ENCODE data around the gene SIPA1L3.

SIPA1L3 gene

DNA sequence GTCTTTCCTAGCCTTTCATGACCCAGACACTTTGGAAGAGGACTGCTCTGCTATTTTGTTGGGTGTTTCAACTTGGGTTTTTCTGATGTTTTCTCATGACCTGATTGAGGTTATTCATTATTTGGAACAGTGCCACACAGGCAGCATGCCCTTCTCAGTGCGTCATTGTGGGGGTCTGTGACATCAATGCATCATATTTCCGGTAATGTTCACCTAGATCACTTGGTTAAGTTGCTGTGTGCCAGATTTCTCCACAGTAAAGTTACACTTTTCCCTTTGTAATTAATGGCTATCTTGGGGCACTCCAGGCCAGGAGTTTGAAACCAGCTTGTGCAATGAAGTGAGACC is 124.4 kb downstream of the SIPA1L3 start:
- Histone ChIP-seq H3K36me3 (ENCODE audit: insufficient read depth, low read length) (peaks cover 30% of the 10 kb centered on the region), H3K79me2 (ENCODE audit: insufficient read depth, low read length) (0 out of 2 replicates have a peak, but pooled peaks cover 8% of the 10 kb centered on the region), H3K4me1 (ENCODE audit: insufficient read depth, low read length, severe bottlenecking) (peaks cover 59% of the 10 kb centered on the region), H3K9me2 (ENCODE audit: low read depth, low read length) (no peaks in the 10 kb centered on the region), H3K4me3 (ENCODE audit: low read depth, low read length, poor library complexity, severe bottlenecking) (no peak overlapping the region), H3K27me3 (ENCODE audit: insufficient read depth, low read length) (no peaks in the 10 kb centered on the region), H3K27ac (ENCODE audit: low read depth, low read length, poor library complexity, severe bottlenecking) (peak overlapping the region; percentile 97), H2AFZ (ENCODE audit: low read length) (no peak overlapping the region), H3K9me3 (ENCODE audit: low read length) (no peaks in the 10 kb centered on the region; the same call in 1 of the 2 replicates), H3K9ac (ENCODE audit: low read length) (no peak overlapping the region), H4K20me1 (ENCODE audit: insufficient read depth, low read length) (no peaks in the 10 kb centered on the region), H3F3A (ENCODE audit: insufficient read depth, low read length) (peaks cover 7% of the 10 kb centered on the region), H3K4me2 (ENCODE audit: low read length) (no peak overlapping the region)
- no peak for TF ChIP-seq EZH2 (IDR thresholded peaks at IDR 0.05; ENCODE audit: borderline replicate concordance, low read length)
- TF ChIP-seq, protein P1, sequence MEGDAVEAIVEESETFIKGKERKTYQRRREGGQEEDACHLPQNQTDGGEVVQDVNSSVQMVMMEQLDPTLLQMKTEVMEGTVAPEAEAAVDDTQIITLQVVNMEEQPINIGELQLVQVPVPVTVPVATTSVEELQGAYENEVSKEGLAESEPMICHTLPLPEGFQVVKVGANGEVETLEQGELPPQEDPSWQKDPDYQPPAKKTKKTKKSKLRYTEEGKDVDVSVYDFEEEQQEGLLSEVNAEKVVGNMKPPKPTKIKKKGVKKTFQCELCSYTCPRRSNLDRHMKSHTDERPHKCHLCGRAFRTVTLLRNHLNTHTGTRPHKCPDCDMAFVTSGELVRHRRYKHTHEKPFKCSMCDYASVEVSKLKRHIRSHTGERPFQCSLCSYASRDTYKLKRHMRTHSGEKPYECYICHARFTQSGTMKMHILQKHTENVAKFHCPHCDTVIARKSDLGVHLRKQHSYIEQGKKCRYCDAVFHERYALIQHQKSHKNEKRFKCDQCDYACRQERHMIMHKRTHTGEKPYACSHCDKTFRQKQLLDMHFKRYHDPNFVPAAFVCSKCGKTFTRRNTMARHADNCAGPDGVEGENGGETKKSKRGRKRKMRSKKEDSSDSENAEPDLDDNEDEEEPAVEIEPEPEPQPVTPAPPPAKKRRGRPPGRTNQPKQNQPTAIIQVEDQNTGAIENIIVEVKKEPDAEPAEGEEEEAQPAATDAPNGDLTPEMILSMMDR (IDR thresholded peaks at IDR 0.05; ENCODE audit: low read length) = no peak

DNA sequence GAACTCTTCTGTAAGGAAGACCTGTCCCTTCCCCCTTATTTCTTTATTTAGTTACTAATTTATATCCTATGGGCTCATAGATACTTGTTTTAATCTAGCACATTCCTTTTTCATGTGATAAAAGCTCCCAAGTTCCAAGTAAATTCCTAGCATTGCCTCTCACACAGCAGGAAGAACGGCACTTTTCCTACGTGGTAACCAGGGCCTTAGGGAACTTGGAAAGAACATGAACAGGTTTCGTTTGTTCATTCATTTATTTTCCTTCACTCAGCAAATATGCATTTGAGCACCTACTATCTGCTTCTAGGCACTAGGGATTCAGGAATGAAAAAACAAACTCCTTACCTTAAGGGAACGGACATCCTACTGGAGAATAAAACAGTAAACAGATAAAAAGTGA is 125.1 kb downstream of the SIPA1L3 start:
- no peak overlapping the region for H3K9ac ChIP-seq (ENCODE audit: low read length)
- H3K79me2 ChIP-seq (ENCODE audit: insufficient read depth, low read length) = 0 out of 2 replicates have a peak, but pooled peaks cover 3% of the 10 kb centered on the region
- H3K27ac ChIP-seq (ENCODE audit: low read depth, low read length, poor library complexity, severe bottlenecking) = peak overlapping the region; percentile 97
- no peaks in the 10 kb centered on the region for H3K9me2 ChIP-seq (ENCODE audit: low read depth, low read length)
- H3K36me3 ChIP-seq (ENCODE audit: insufficient read depth, low read length) = peaks cover 30% of the 10 kb centered on the region
- no peak overlapping the region for H2AFZ ChIP-seq (ENCODE audit: low read length)
- peaks cover 66% of the 10 kb centered on the region for H3K4me1 ChIP-seq (ENCODE audit: insufficient read depth, low read length, severe bottlenecking)
- no peaks in the 10 kb centered on the region; the same call in 1 of the 2 replicates for H3K9me3 ChIP-seq (ENCODE audit: low read length)
- peaks cover 7% of the 10 kb centered on the region for H3F3A ChIP-seq (ENCODE audit: insufficient read depth, low read length)
- H4K20me1 ChIP-seq (ENCODE audit: insufficient read depth, low read length) = no peaks in the 10 kb centered on the region
- H3K27me3 ChIP-seq (ENCODE audit: insufficient read depth, low read length) = no peaks in the 10 kb centered on the region
- no peak overlapping the region for H3K4me2 ChIP-seq (ENCODE audit: low read length)
- H3K4me3 ChIP-seq (ENCODE audit: low read depth, low read length, poor library complexity, severe bottlenecking) = no peak overlapping the region
- no peak for TF ChIP-seq EZH2 (IDR thresholded peaks at IDR 0.05; ENCODE audit: borderline replicate concordance, low read length)
- TF ChIP-seq, protein P1 (IDR thresholded peaks at IDR 0.05; ENCODE audit: low read length) = no peak

DNA sequence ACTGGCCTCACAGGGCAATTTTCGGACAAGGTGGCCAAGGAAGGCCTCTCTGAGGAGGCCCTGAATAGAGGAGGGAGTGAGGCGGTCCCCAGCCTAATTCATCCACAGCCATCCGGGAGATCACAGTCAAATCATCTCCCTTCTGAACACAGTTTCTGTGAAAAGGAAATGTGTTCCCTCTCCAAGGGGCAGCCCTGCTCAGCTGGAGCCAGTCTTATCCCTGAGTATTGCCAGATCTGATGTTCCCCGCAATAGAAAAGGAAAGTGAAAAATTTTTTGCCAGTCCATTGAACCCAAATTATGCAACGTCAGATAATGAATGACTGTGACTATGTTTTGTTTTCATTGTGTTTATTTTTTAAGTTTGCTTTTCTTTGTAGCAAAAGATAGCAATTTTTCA is 125.9 kb downstream of the SIPA1L3 start:
- peaks cover 74% of the 10 kb centered on the region for H3K4me1 ChIP-seq (ENCODE audit: insufficient read depth, low read length, severe bottlenecking)

More for the DNA sequence above, 125.9 kb downstream of the SIPA1L3 start:
- Histone ChIP-seq H3K4me2 (ENCODE audit: low read length) (peak overlapping the region; percentile 62), H2AFZ (ENCODE audit: low read length) (no peak overlapping the region), H3K9ac (ENCODE audit: low read length) (peak overlapping the region; percentile 53), H3K4me3 (ENCODE audit: low read depth, low read length, poor library complexity, severe bottlenecking) (peak overlapping the region; percentile 24), H3K27ac (ENCODE audit: low read depth, low read length, poor library complexity, severe bottlenecking) (peak overlapping the region; percentile 97), H3K27me3 (ENCODE audit: insufficient read depth, low read length) (no peaks in the 10 kb centered on the region), H3K9me3 (ENCODE audit: low read length) (no peaks in the 10 kb centered on the region; the same call in 1 of the 2 replicates), H3F3A (ENCODE audit: insufficient read depth, low read length) (peaks cover 7% of the 10 kb centered on the region), H3K9me2 (ENCODE audit: low read depth, low read length) (no peaks in the 10 kb centered on the region), H4K20me1 (ENCODE audit: insufficient read depth, low read length) (no peaks in the 10 kb centered on the region), H3K36me3 (ENCODE audit: insufficient read depth, low read length) (peaks cover 30% of the 10 kb centered on the region), H3K79me2 (ENCODE audit: insufficient read depth, low read length) (no peaks in the 10 kb centered on the region)
- TF ChIP-seq, protein P1 (IDR thresholded peaks at IDR 0.05; ENCODE audit: low read length) = no peak
- no peak for TF ChIP-seq EZH2 (IDR thresholded peaks at IDR 0.05; ENCODE audit: borderline replicate concordance, low read length)

Measured in OCI-LY1 (cell line).